ENCODE data around the gene ARVCF. TPM values are rescaled to one million over a fixed set of nuclear protein-coding genes. Genes with fewer than 3 reads are reported as not detected.

ARVCF gene
- total RNA-seq, 2 experiments from 2014 or later: 1.5 to 1.6 TPM

DNA sequence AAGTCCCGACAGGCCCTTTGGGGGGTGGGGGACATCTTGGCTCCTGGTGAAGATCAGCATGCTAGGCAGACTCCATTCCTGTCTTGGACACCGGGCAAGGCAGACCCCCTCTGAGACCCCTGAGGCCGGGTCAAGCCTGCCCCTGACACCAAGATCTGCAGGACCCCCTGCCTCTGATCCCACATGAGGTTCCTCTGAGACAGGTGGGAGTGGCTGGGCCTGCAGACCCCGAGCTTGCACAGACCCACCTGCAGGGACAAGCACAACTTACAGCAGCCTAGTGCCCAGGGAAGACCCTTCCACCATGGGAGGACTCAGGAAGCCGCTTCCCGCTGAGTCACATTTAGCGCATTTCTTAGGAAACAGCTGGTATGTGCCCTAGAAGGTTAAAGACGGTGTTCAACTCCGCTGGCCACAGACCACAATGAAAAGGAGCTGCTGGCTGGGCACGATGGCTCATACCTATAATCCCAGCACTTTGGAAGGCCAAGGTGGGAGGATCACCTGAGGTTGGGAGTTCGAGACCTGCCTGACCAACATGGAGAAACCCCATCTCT is 15.5 kb downstream of the ARVCF start:
- POLR2A ChIA-PET: no interaction called here
- DNase-seq: no peak
- ATAC-seq (ENCODE audit: low read depth): no peak
- Mint-ChIP-seq H3K36me3 (peaks cover 4% of the 10 kb centered on the region), H3K27ac (no peak overlapping the region), H3K9me3 (peaks cover 11% of the 10 kb centered on the region), H3K4me3 (no peak overlapping the region), H3K4me1 (no peaks in the 10 kb centered on the region), H3K27me3 (peaks cover 23% of the 10 kb centered on the region)

DNA sequence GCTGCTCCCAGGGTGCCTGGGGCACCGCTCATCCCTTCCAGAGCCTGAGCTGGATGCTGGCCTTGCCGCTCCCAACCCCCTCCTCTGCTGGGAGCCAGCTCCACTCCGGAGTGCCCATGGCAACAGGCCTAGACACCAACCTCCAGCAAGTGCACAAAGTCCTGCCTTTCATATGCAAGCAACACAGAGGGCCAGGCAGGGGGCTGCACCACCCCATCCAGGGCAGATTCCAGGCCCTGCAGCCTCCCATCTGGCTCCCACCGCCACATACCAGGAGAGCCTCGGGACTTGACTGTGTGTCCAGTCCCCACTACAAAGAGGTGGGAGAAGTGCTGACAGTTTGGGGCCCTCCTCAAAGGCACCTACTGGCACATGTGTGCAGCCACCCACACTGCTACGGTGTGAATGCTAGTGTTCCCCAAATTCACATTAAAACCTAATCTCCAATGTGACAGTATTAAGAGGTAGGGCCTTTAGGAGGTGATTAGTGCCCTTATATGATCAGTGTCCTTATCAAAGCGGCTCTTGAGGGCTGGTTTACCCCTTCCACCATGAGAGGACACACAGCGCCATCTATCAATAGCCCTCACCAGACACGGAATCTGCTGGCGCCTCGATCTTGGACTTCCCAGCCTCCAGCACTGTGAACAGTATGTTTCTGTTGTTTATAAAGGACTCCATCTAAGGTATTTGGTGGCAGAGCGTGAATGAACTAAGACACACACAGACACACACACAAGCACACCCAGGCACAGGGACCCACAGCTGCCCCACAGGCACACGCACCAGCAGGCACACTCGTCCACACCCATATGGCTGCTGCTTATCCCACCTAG is 16.2 kb downstream of the ARVCF start:
- Mint-ChIP-seq H3K36me3 (peaks cover 4% of the 10 kb centered on the region), H3K4me1 (no peaks in the 10 kb centered on the region), H3K9me3 (peaks cover 11% of the 10 kb centered on the region), H3K27ac (no peak overlapping the region), H3K27me3 (peaks cover 21% of the 10 kb centered on the region), H3K4me3 (no peak overlapping the region)
- POLR2A ChIA-PET: no interaction called here
- no peak for DNase-seq
- ATAC-seq (ENCODE audit: low read depth): no peak

DNA sequence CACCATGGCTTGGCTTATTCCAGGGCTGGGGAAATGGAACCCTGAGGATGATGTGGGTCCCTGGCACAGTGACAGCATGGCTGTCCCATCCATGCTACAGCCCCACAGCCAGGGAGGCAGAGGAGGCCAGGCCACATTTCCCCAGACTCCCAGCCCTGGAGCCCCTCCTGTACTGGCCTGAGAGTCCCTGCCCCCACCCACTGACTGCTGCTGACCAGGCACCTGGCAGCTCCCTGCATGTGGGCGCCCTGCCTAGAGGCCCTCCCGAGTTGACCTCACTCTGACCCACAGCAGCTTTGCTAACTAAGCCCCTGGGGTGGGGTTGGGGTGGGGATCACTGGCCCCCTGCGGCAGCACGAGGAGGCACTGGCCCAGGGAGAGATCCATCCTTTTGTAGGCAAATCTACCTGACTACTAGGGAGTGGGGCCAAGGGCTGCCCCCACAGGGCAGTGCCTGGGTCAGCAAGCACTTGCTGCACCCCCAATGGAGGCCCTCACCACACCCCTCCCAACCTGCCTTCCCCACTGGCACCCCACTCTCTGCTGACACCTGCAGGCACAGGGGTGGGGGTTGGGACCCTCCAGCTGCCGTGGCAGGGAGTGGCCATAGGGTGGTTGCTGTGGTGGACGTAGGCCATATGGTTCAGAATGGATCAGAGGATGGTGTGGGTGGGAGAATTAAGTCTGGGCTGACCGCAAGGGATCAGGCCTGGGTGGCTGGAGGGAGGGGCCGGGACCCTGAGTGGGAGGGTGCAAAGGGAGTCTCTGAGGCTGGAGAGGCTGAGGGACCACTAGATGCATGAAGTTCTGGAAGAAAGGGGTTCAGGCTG is 17.4 kb downstream of the ARVCF start:
- Mint-ChIP-seq H3K27ac (no peak overlapping the region), H3K4me1 (no peaks in the 10 kb centered on the region), H3K27me3 (peaks cover 18% of the 10 kb centered on the region), H3K4me3 (no peak overlapping the region), H3K36me3 (peaks cover 4% of the 10 kb centered on the region), H3K9me3 (peaks cover 11% of the 10 kb centered on the region)
- DNase-seq (no peak), ATAC-seq (ENCODE audit: low read depth) (no peak)
- POLR2A ChIA-PET: no interaction called here

DNA sequence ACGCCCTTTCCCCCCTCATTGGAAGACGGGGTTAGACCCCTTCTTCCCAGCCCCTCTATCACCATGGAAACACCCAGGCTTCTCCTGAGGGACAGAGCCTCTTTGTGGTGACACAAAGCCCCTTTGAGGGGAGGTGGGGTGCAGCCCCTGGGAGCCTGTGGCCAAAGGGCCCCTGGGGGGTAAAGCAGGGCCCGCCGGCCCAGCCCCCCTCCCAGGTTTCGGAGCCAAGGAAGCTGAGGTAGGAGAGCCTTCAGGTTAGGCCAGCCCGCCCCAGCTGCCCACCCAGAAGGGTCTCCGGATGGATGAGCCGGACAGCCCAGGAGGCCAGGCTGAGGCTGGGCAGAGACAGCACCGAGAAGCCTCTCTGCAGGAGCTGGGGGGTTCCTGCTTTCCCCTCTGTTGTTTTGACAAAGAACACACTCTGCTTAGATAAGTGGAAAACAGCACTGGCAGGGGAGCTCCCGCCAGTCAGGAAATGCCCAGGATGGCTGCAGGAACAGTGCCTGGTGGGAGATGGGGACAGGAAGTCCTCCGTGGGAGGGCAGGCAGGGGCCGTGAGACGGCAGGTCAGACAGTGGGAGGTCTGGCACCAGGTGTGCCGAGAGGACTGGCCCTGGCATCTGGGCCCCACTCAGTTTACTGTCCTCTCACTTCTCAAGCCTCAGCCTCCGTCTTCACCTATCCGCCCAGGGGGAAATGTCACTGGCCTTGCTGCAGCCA is 18.2 kb downstream of the ARVCF start:
- H3K4me3 Mint-ChIP-seq: no peak overlapping the region
- H3K36me3 Mint-ChIP-seq: peaks cover 4% of the 10 kb centered on the region
- peaks cover 13% of the 10 kb centered on the region for H3K27me3 Mint-ChIP-seq
- POLR2A ChIA-PET: no interaction called here
- no peak overlapping the region for H3K27ac Mint-ChIP-seq
- DNase-seq: no peak
- H3K4me1 Mint-ChIP-seq: no peaks in the 10 kb centered on the region
- H3K9me3 Mint-ChIP-seq: peaks cover 5% of the 10 kb centered on the region
- ATAC-seq (ENCODE audit: low read depth): no peak

DNA sequence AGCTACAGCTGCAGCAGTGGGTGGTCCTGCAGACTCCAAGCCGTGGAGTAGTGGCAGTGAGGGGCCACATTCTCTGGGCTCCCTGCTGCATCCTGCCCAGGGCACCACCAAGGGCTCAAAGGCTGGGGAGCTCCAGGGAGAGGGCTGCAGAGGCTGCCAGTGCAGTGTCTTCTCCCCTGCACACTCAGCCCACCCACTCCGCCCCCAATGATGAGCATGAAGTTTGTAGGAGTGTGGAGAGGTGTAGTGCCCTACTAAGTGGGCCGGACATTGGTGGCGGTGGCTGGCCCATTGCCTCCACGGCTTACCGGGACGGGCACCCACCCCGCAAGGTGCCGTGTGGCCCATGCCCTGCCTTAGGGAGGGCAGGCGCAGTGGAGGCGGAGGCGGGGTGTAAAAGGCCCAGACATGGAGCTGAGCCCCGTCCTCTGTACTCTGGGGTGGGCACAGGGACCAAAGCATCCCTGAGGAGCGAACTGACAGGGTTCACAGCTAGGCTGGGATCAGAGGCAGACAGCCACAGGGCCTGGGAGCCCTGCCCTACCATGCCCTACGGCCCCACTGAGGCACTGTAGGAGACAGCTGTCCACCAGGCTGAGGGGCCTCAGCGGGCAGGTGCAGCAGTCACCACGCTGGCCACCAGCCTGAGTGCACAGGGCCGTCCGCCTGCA is 18.9 kb downstream of the ARVCF start:
- Mint-ChIP-seq H3K27me3 (peaks cover 9% of the 10 kb centered on the region), H3K36me3 (no peaks in the 10 kb centered on the region), H3K27ac (no peak overlapping the region), H3K9me3 (no peaks in the 10 kb centered on the region), H3K4me3 (no peak overlapping the region), H3K4me1 (no peaks in the 10 kb centered on the region)
- DNase-seq (no peak), ATAC-seq (ENCODE audit: low read depth) (no peak)
- POLR2A ChIA-PET: no interaction called here

DNA sequence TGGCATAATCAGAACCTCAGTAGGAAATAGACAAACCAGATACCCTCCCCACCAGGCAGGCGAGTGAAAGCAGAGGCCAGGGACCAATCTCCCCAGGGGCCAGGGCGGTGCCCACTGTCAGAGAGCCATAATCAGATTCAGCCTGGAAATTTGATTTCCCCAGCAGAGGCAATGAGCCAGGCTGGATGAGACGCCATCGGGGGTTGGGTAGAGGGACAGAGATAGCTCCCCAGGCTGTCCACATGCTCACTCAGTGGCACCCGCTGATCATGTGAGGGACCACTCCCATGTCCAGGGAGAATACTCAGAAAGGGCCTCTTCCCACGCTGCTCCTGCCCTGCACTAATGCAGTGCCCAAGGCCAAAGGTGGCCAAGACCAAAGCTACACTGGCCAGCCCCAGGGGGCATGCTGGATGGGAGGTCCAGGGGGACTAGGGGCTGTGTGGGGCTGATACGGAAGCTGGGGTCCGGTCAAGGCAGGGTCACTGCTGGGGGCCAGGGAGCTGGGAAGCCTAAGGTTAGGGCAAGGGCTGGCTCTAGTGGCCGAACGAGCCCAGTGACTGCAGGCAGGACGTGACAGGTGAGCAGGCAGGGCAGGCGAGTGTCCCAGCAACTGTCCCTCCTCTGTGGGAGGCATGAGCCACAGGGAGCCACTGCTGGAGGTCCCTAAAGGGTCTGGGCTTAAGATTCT is 19.8 kb downstream of the ARVCF start:
- Mint-ChIP-seq H3K36me3 (no peaks in the 10 kb centered on the region), H3K4me3 (no peak overlapping the region), H3K4me1 (no peaks in the 10 kb centered on the region), H3K27ac (no peak overlapping the region), H3K9me3 (no peaks in the 10 kb centered on the region), H3K27me3 (peaks cover 8% of the 10 kb centered on the region)
- DNase-seq (no peak), ATAC-seq (ENCODE audit: low read depth) (no peak)
- POLR2A ChIA-PET: no interaction called here

DNA sequence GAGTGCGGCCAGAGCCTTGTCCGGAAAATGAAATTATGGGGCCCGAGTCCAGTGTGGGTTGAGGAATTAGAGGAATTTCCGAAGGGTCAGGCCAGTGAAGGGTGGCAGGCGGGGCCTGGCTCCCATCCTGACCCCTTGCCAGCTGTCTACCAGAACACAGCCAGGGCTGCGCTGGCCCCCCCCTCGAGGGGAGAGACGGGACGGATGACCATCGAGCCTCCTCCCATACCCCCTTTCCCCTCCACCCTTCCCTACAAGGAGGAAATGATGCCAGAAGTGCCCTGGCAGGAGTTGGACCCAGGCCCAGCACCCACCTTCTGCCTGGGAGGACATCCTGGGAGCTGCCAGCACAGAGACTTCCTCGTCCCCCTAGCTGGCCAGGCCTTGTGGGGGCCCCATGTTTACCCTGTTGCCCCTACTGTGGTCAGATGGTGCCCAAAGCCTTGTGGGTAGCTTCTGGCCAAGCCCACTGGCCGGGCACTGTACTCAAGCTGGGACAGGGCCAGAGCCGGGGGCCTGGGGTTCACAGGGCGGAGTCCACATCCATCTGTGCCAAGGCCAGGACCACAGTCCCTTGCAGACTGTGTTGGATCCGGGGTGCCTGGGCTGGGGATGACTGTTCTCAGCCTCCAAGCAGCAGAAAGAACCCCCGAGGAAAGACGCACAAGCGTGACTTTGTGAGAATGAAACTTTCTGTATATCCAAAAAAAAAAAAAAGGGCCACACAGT is 20.8 kb downstream of the ARVCF start:
- no peak overlapping the region for H3K4me3 Mint-ChIP-seq
- H3K4me1 Mint-ChIP-seq: no peaks in the 10 kb centered on the region
- POLR2A ChIA-PET: no interaction called here
- ATAC-seq (ENCODE audit: low read depth) (no peak), DNase-seq (no peak)
- H3K9me3 Mint-ChIP-seq: no peaks in the 10 kb centered on the region
- no peaks in the 10 kb centered on the region for H3K36me3 Mint-ChIP-seq
- H3K27ac Mint-ChIP-seq: no peak overlapping the region
- H3K27me3 Mint-ChIP-seq: peaks cover 4% of the 10 kb centered on the region

DNA sequence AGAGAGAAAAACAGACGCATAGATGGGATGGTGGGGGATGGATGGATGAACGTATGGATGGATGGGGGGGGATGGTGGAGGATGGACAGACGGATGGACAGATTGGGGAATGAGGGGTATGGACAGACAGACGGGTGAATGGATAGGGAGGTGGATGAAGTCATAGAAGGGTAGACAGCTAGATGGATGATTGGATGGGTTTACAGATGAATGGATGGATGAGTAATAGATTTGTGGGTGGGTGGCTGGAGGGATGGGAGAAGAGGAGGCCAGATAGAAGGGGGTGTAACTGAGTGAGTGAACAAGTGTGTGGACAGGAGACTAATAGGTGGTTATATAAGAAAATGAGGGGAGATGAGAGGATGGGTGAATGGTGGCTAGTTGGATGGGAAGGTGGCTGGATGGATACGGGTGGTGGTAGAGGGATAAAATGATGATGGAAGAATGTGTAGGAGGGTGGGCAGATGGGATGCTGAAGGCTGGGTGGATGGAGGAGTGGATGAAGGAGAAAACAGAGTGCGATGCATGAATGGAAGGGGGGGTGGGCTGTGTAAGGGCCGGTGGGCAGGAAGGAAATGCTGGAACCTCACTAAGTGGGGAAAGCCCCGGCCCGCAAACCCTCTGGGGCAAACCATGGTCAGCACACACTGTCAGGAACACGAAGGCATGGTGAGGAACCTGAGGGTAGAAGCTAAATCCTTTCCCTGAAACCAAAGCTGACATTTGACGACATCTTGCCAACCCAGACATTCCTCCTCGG is 21.6 kb downstream of the ARVCF start:
- POLR2A ChIA-PET: no interaction called here

DNA sequence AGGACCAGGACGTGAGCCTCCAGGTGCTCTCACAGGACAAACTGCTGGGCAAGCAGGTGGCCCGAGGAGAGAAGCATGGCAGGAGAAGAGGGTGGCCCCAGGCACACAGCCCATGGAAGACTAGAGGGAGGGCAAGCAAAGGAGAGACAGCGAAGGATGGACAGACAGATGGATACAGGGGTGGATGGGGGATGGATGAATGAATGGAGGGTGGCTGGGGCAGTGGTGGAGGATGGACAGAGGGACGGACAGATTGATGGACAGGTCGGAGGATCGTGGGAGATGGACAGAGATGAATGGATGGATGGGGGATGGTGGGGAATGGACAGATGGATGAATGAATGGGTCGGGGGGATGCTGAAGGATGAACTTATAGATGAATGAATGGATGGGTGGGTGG is 22.7 kb downstream of the ARVCF start:
- no peak for DNase-seq
- no peak for ATAC-seq (ENCODE audit: low read depth)
- no peaks in the 10 kb centered on the region for H3K9me3 Mint-ChIP-seq
- POLR2A ChIA-PET: no interaction called here
- no peak overlapping the region for H3K27ac Mint-ChIP-seq
- H3K4me3 Mint-ChIP-seq: no peak overlapping the region
- no peaks in the 10 kb centered on the region for H3K4me1 Mint-ChIP-seq
- H3K27me3 Mint-ChIP-seq: no peaks in the 10 kb centered on the region
- no peaks in the 10 kb centered on the region for H3K36me3 Mint-ChIP-seq

More for the DNA sequence above, 21.6 kb downstream of the ARVCF start:
- peaks cover 1% of the 10 kb centered on the region for H3K27me3 Mint-ChIP-seq
- H3K4me3 Mint-ChIP-seq: no peak overlapping the region
- no peaks in the 10 kb centered on the region for H3K4me1 Mint-ChIP-seq
- H3K27ac Mint-ChIP-seq: no peak overlapping the region
- no peaks in the 10 kb centered on the region for H3K36me3 Mint-ChIP-seq
- ATAC-seq (ENCODE audit: low read depth) (no peak), DNase-seq (no peak)
- H3K9me3 Mint-ChIP-seq: no peaks in the 10 kb centered on the region

DNA sequence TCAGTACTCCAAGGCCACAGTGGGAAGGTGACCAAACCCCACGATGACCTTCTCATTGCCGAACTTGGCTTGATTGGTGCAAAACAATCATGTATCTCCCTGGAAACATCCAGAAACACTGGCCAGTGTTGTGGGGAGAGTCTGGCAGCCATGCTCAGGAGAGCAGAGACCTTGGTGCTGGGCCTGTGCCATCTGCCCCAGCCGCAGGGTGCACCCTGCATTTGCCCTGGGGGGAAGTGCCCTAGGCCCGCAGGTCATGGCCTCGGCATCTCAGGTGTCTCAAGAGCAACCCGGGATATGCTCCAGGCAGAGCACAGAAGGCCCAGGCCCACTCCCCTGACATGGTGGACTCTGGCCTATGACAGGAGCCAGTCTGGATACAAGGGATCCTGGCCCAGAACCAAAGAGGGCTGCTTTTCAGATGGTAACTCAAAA is 23.7 kb downstream of the ARVCF start:
- POLR2A ChIA-PET: no interaction called here
- H3K4me3 Mint-ChIP-seq: no peak overlapping the region
- DNase-seq (no peak), ATAC-seq (ENCODE audit: low read depth) (no peak)
- H3K4me1 Mint-ChIP-seq: no peaks in the 10 kb centered on the region
- H3K27me3 Mint-ChIP-seq: no peaks in the 10 kb centered on the region
- H3K27ac Mint-ChIP-seq: no peak overlapping the region
- H3K36me3 Mint-ChIP-seq: no peaks in the 10 kb centered on the region
- H3K9me3 Mint-ChIP-seq: no peaks in the 10 kb centered on the region

DNA sequence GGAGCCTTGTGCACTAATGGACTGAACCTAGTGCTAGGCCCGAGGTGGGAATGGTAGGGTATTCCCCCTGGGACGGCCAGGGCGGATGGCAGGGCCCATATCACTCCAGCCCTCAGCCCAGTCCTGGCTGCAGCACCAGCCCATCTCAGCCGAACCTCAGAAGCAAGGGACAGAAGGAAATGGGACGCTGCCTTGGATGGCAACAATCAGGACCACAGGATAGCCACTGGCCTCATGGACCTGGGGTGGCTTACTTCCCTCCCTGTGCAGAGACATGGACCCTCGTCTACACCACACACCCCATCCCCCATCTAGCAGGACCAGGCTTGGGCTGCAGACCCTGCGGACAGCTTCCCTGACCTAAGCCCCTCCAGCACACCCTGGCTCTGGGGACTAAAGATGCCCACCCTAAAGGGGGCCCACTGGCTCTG is 24.1 kb downstream of the ARVCF start:
- Mint-ChIP-seq H3K4me3 (no peak overlapping the region), H3K36me3 (no peaks in the 10 kb centered on the region), H3K27me3 (no peaks in the 10 kb centered on the region), H3K4me1 (no peaks in the 10 kb centered on the region), H3K9me3 (no peaks in the 10 kb centered on the region), H3K27ac (no peak overlapping the region)
- DNase-seq (no peak), ATAC-seq (ENCODE audit: low read depth) (no peak)
- POLR2A ChIA-PET: no interaction called here

Data from activated naive CD8-positive, alpha-beta T cell treated with anti-CD3 and anti-CD28 coated beads, Interleukin-2, amount 10 ng/mL, durations not matched to agents 7 days and 5 days (primary cell).